RWPE1 (cell line): ENCODE data around the gene SHROOM3.
A peak's percentile ranks its signal among the peaks of the same experiment; 100 is the strongest.

Experiments
- CTCF ChIA-PET: fragments of 350-600 bp; sonication (Branson Sonifier 250); formaldehyde crosslinking; extraction: SDS; loops from one replicate; lab custom pipeline; 2021; lab: Yijun Ruan, JAX
- POLR2A ChIA-PET: fragments of 400-600 bp; formaldehyde crosslinking; extraction: SDS; loops from one replicate; lab custom pipeline; 2020; ENCODE audit warnings: antibody characterized with exemption; ENCODE audit not compliant: low non-redundant PET; lab: Yijun Ruan, JAX
- DNase-seq: peaks from one replicate; pipeline ENCODE4 v3.0.0; 2012; ENCODE audit warnings: low spot score
- H3K27ac ChIP-seq: fragments of 450-650 bp; 2 replicates; pipeline ENCODE4 v1.5.1; 2017
- CTCF ChIP-seq: fragments of 450-650 bp; conservative IDR thresholded peaks from 2 replicates; pipeline ENCODE4 v1.5.1; 2017; ENCODE audit warnings: low read depth, mild to moderate bottlenecking

SHROOM3 gene

GRCh38 chr4:76800902-76801301 is 365.9 kb downstream of the SHROOM3 start:
- POLR2A ChIA-PET = no interaction called here
- CTCF ChIA-PET = no interaction called here
- no peak for TF ChIP-seq CTCF

GRCh38 chr4:76801621-76802235 is 366.7 kb downstream of the SHROOM3 start:
- CTCF ChIA-PET = no interaction called here
- DNase-seq = no peak
- no peak overlapping the region for H3K27ac ChIP-seq
- no peak for TF ChIP-seq CTCF
- POLR2A ChIA-PET = no interaction called here

More at GRCh38 chr4:76800902-76801301, 365.9 kb downstream of the SHROOM3 start:
- DNase-seq = no peak
- H3K27ac ChIP-seq = no peak overlapping the region

- no peak for DNase-seq
- TF ChIP-seq CTCF = no peak
- ChIA-PET POLR2A (no interaction called here), CTCF (no interaction called here)
- no peak overlapping the region for H3K27ac ChIP-seq
Observed at GRCh38 chr4:76802236-76803021, 367.4 kb downstream of the SHROOM3 start.

GRCh38 chr4:76803522-76803921 is 368.5 kb downstream of the SHROOM3 start:
- ChIA-PET POLR2A (no interaction called here), CTCF (no interaction called here)
- peak; percentile 95 for DNase-seq
- no peak for TF ChIP-seq CTCF
- H3K27ac ChIP-seq = peak overlapping the region; percentile 39; the same call in 1 of the 2 replicates

- DNase-seq = no peak
- H3K27ac ChIP-seq = peak overlapping the region; percentile 39; the same call in 1 of the 2 replicates
- CTCF ChIA-PET = no interaction called here
- POLR2A ChIA-PET = no interaction called here
- TF ChIP-seq CTCF = no peak
Observed at GRCh38 chr4:76804096-76804495, 369.1 kb downstream of the SHROOM3 start.

GRCh38 chr4:76806346-76806745 is 371.3 kb downstream of the SHROOM3 start:
- no peak for TF ChIP-seq CTCF
- CTCF ChIA-PET = no interaction called here
- POLR2A ChIA-PET = no interaction called here
- no peak for DNase-seq
- no peak overlapping the region for H3K27ac ChIP-seq
